Measurements from ENCODE around the gene ELANE.

Gene ELANE

DNA sequence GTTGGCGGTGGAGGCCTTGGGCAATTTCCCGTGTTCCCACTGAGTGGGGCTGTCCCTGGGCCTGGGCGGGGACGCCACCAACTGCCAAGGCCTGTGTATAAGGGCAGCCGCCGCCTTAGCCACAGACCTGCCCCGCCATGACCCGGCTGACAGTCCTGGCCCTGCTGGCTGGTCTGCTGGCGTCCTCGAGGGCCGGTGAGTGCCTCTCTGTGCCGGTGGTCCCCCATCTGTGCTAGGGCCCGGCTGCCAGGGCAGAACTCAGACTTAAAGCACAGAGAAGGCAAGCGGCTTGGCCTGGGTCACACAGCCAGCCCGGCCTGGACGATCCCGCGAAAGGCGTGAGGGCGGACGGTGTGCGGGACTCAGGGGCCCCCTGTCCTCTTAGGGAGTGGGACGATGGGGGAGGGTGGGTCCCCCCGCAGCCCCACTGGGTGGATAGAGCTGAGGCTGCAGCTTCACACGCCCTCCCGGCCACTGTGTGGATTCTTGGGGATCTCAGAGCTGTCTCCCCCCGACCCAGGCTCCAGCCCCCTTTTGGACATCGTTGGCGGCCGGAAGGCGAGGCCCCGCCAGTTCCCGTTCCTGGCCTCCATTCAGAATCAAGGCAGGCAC lies 24.3 kb upstream of the ELANE start, which contains the start of gene AZU1:
AZU1 (plus strand) TSS at position 128 of the 612 bp plus-strand sequence; CDS start at position 138, 10 bp downstream.
- TF ChIP-seq, protein P1, sequence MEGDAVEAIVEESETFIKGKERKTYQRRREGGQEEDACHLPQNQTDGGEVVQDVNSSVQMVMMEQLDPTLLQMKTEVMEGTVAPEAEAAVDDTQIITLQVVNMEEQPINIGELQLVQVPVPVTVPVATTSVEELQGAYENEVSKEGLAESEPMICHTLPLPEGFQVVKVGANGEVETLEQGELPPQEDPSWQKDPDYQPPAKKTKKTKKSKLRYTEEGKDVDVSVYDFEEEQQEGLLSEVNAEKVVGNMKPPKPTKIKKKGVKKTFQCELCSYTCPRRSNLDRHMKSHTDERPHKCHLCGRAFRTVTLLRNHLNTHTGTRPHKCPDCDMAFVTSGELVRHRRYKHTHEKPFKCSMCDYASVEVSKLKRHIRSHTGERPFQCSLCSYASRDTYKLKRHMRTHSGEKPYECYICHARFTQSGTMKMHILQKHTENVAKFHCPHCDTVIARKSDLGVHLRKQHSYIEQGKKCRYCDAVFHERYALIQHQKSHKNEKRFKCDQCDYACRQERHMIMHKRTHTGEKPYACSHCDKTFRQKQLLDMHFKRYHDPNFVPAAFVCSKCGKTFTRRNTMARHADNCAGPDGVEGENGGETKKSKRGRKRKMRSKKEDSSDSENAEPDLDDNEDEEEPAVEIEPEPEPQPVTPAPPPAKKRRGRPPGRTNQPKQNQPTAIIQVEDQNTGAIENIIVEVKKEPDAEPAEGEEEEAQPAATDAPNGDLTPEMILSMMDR (IDR thresholded peaks at IDR 0.05; ENCODE audit: insufficient read depth, low read length, missing control alignments) = no peak
- DNase-seq (ENCODE audit: low read depth, low spot score) = no peak
- POLR2A ChIA-PET = no interaction called here
- no peak within 1 kb of the TSS for H3K4me3 ChIP-seq (ENCODE audit: low read depth, low read length)
- CTCF ChIA-PET = no interaction called here

DNA sequence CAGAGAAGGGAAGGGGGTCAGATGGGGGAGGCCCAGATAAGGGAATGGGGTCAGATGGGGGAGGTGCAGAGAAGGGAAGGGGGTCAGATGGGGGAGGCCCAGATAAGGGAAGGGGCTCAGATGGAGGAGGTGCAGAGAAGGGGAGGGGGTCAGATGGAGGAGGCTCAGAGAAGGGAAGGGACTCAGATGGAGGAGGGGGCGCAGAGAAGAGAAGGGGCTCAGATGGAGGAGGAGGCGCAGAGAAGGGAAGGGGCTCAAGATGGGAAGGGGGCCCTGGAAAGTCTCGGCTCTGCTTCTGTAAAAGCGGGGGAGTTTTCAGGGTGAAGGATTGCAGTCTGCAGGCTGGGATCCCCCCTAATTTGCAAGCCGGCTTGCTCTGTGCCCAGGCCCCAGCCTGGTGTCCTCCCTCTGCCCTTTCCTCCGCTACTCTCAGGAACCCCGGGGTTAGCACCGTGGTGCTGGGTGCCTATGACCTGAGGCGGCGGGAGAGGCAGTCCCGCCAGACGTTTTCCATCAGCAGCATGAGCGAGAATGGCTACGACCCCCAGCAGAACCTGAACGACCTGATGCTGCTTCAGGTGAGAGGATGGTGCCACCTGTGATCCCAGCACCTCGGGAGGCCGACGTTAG lies 22.9 kb upstream of the ELANE start:
- ChIA-PET CTCF (no interaction called here), POLR2A (no interaction called here)
- TF ChIP-seq, protein P1 (IDR thresholded peaks at IDR 0.05; ENCODE audit: insufficient read depth, low read length, missing control alignments) = no peak
- H3K4me3 ChIP-seq (ENCODE audit: low read depth, low read length) = no peak overlapping the region
- DNase-seq (ENCODE audit: low read depth, low spot score) = no peak

DNA sequence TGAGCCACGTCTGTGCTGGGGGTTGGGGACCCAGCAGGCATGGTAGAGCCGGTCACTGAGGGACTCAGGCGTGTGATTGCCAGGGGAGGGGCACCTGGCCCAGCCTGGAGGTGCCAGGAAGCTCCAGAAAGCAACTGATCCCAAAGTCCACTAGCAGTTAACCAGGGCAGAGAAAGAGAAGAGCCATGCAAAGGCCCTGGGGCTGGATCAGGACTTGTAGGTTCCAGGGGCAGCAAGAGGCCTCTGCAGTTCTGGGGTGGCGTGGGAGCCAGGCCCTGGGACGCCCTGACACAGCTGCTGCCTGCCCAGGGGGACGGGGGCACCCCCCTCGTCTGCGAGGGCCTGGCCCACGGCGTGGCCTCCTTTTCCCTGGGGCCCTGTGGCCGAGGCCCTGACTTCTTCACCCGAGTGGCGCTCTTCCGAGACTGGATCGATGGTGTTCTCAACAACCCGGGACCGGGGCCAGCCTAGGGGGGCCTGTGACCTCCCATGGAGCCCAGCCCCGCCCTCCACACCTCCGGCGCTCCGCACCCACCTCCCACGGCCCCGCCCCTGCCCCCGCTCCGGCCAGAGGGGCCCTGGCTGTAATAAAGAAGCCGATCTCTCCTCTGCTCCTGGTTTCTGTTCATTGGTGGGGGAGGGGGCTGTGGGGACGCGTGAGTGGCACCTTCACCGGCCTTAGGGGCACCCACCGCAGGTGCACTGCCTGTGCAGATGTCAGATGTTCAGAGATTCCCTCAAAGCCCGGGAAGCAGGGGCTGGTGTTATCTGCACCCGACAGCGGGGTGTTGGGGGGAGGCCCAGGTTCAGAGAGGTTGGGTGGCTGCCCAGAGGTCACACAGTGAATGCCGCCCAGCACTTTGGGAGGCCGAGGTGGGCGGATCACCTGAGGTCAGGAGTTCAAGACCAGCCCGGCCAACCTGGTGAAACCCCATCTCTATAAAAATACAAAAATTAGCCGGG lies 20.4 kb upstream of the ELANE start:
- DNase-seq (ENCODE audit: low read depth, low spot score) = no peak
- CTCF ChIA-PET = interaction anchor here (0.9 to 1.5 kb wide), 3 partner anchors 19 to 58 kb away, joined by 3 to 4 read pairs (median 4); no protein-coding TSS in a partner anchor
- no peak overlapping the region for H3K4me3 ChIP-seq (ENCODE audit: low read depth, low read length)
- TF ChIP-seq, protein P1 (IDR thresholded peaks at IDR 0.05; ENCODE audit: insufficient read depth, low read length, missing control alignments) = no peak
- POLR2A ChIA-PET = no interaction called here

DNA sequence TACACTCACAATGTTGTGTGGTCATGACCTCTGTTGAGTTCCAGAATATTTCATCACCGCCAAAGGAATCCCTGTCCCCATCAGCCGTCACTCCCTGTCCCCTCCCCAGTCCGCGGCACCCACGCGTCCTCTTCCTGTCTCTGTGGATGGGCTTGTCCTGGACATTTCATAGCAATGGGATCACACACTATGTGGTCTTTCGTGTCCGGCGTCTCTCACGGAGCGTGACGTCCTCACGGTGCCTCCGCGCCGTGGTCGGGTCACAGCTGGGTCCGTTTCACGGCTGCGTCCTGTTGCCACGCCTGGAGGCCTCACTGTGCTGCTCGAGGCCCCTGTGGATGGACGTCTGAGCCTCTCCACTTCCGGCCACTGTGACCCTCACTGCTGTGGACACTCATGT lies 17.9 kb upstream of the ELANE start:
- TF ChIP-seq, protein P1 (IDR thresholded peaks at IDR 0.05; ENCODE audit: insufficient read depth, low read length, missing control alignments) = no peak
- no peak for DNase-seq (ENCODE audit: low read depth, low spot score)
- POLR2A ChIA-PET = no interaction called here
- no peak overlapping the region for H3K4me3 ChIP-seq (ENCODE audit: low read depth, low read length)
- CTCF ChIA-PET = no interaction called here

DNA sequence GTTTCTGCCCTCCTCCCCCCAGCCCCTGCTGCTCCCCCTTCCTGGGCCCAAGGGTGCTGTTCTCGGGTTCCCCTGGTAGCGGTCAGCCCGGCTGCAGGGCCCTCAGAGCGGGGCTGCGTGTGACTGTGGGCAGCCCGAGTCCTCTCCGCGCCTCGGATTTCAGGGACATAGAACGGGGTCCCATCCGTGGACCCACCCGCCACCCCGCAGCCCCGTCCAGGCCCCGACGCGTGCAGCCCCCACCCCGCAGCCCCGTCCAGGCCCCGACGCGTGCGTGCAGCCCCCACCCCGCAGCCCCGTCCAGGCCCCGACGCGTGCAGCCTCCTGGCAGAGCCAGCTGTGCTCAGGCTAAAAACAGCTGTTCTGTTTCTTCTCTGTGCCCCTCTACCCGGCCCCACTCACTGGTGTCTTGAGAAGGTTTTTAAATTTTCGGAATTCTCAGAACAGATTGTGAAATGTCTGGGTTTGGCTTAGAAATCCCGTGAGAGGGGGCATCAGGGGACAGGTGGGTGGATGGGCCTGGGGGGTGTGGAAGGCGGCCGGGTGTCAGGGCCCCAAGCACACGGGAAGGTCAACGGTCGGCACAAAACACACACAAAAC lies 16.8 kb upstream of the ELANE start:
- ChIA-PET CTCF (no interaction called here), POLR2A (no interaction called here)
- DNase-seq (ENCODE audit: low read depth, low spot score) = no peak

More for the DNA sequence above, 16.8 kb upstream of the ELANE start:
- TF ChIP-seq, protein P1 (IDR thresholded peaks at IDR 0.05; ENCODE audit: insufficient read depth, low read length, missing control alignments) = no peak
- no peak overlapping the region for H3K4me3 ChIP-seq (ENCODE audit: low read depth, low read length)

All from AG04449 (cell line).